GM23338 (cell line): ENCODE measurements around the gene FN1. TPM values are rescaled to one million over a fixed set of nuclear protein-coding genes. Genes with fewer than 3 reads are reported as not detected.

Experiments
- ATAC-seq: fragments of 200-7000 bp; cut with Tn5 transposase; 3 replicates; pipeline ENCODE4 v1.9.1; 2020
- DNase-seq: peaks from one replicate; pipeline ENCODE4 v3.0.0-alpha.2; 2015; ENCODE audit warnings: low spot score
- H2AFZ ChIP-seq: fragments of 200-600 bp; sonication (generic); 2 replicates; pipeline ENCODE4 v1.8.0; 2016; ENCODE audit warnings: antibody characterized with exemption, mild to moderate bottlenecking, moderate library complexity
- H3F3A ChIP-seq: fragments of 200-600 bp; sonication (generic); replicated peaks from 2 replicates; pipeline ENCODE4 v1.8.0; 2017; ENCODE audit warnings: antibody characterized with exemption, mixed run types, low read depth
- H3K27ac ChIP-seq: fragments of 200-600 bp; sonication (generic); 2 replicates; pipeline ENCODE4 v1.6.1; 2016; ENCODE audit warnings: low read depth
- H3K27me3 ChIP-seq: fragments of 200-600 bp; sonication (generic); 2 replicates; pipeline ENCODE4 v1.8.0; 2016; ENCODE audit warnings: mild to moderate bottlenecking, mixed run types, moderate library complexity; ENCODE audit not compliant: insufficient read depth
- H3K36me3 ChIP-seq: fragments of 200-600 bp; sonication (generic); 2 replicates; pipeline ENCODE4 v1.8.0; 2016; ENCODE audit warnings: mild to moderate bottlenecking; ENCODE audit not compliant: insufficient read depth
- H3K4me1 ChIP-seq: fragments of 200-600 bp; sonication (generic); 2 replicates; pipeline ENCODE4 v1.8.0; 2016; ENCODE audit warnings: mild to moderate bottlenecking, moderate library complexity; ENCODE audit not compliant: insufficient read depth
- H3K4me2 ChIP-seq: fragments of 200-600 bp; sonication (generic); 2 replicates; pipeline ENCODE4 v1.7.1; 2017; ENCODE audit warnings: mixed run types
- H3K4me3 ChIP-seq: fragments of 200-600 bp; sonication (generic); 2 replicates; pipeline ENCODE4 v1.6.1; 2016; ENCODE audit warnings: mixed run types
- H3K79me2 ChIP-seq: fragments of 200-600 bp; sonication (generic); replicated peaks from 2 replicates; pipeline ENCODE4 v1.8.0; 2017; ENCODE audit warnings: mild to moderate bottlenecking; ENCODE audit not compliant: insufficient read depth
- H3K9me2 ChIP-seq: fragments of 200-600 bp; sonication (generic); 2 replicates; pipeline ENCODE4 v1.8.0; 2017; ENCODE audit not compliant: insufficient read depth
- H4K20me1 ChIP-seq: fragments of 200-600 bp; sonication (generic); replicated peaks from 2 replicates; pipeline ENCODE4 v1.8.0; 2017; ENCODE audit warnings: mild to moderate bottlenecking; ENCODE audit not compliant: insufficient read depth
- H3K27ac Mint-ChIP-seq: 2 replicates; pipeline ENCODE4 v1.8.0; 2020; ENCODE audit warnings: inconsistent platforms, mild to moderate bottlenecking, moderate library complexity, mixed read lengths
- H3K27me3 Mint-ChIP-seq: 3 replicates; pipeline ENCODE4 v1.8.0; 2022; ENCODE audit warnings: low read depth, mild to moderate bottlenecking, moderate library complexity, mixed read lengths, inconsistent platforms; ENCODE audit not compliant: insufficient read depth, poor library complexity
- H3K36me3 Mint-ChIP-seq: 3 replicates; pipeline ENCODE4 v1.8.0; 2021; ENCODE audit warnings: low read depth, mild to moderate bottlenecking, inconsistent platforms, moderate library complexity, mixed read lengths
- H3K4me1 Mint-ChIP-seq: 3 replicates; pipeline ENCODE4 v1.8.0; 2020; ENCODE audit warnings: mild to moderate bottlenecking, inconsistent platforms, mixed read lengths
- H3K4me3 Mint-ChIP-seq: 3 replicates; pipeline ENCODE4 v1.8.0; 2021; ENCODE audit warnings: moderate library complexity, mild to moderate bottlenecking, inconsistent platforms, mixed read lengths
- H3K9me3 Mint-ChIP-seq: 3 replicates; pipeline ENCODE4 v1.8.0; 2020; ENCODE audit warnings: moderate library complexity, mild to moderate bottlenecking, inconsistent platforms, mixed read lengths
- CREB1 ChIP-seq: fragments of 250-450 bp; sonication (Bioruptor Pico); IDR thresholded peaks from 2 replicates; pipeline ENCODE4 v1.5.0; 2020; ENCODE audit warnings: low read depth, mild to moderate bottlenecking, moderate library complexity
- EZH2 ChIP-seq: fragments of 200-600 bp; sonication (generic); IDR thresholded peaks from one replicate; pipeline ENCODE4 v1.8.0; 2017; ENCODE audit warnings: antibody characterized with exemption, mild to moderate bottlenecking, low read depth; ENCODE audit not compliant: unreplicated experiment
- EZH2phosphoT487 ChIP-seq: fragments of 200-600 bp; sonication (generic); IDR thresholded peaks from one replicate; pipeline ENCODE4 v1.8.1; 2018; ENCODE audit warnings: antibody characterized with exemption; ENCODE audit not compliant: unreplicated experiment
- JUNB ChIP-seq: IDR thresholded peaks from one replicate; pipeline ENCODE4 v1.6.1; 2016; ENCODE audit warnings: antibody characterized with exemption; ENCODE audit not compliant: unreplicated experiment
- POLR2AphosphoS5 ChIP-seq: IDR thresholded peaks from 2 replicates; pipeline ENCODE4 v1.6.1; 2016; ENCODE audit warnings: antibody characterized with exemption, low read depth
- STAT1 ChIP-seq: IDR thresholded peaks from one replicate; pipeline ENCODE4 v1.6.1; 2016; ENCODE audit warnings: antibody characterized with exemption; ENCODE audit not compliant: unreplicated experiment
- polyA plus RNA-seq: library from polyadenylated mRNA; unstranded; fragments of >200 nt; fragmentation: Nextera tagmentation; extraction: Ambion mirVana; gene quantifications from 2 replicates; pipeline ENCODE4 v1.2.1, GENCODE V29; 2016
- total RNA-seq: library from RNA; depleted of rRNA; stranded (reverse); fragments of >200 nt; shearing (Covaris generic); gene quantifications from 2 replicates; pipeline ENCODE4 v1.2.3, GENCODE V29; 2014
- TF ChIP-seq, protein P1 (sequence below): IDR thresholded peaks from one replicate; pipeline ENCODE4 v1.6.1; 2018; ENCODE audit warnings: antibody characterized with exemption; ENCODE audit not compliant: unreplicated experiment
- TF ChIP-seq, protein P2 (sequence below), 2 experiments: fragments of 200-600 bp in 1 of 2; sonication (generic) in 1 of 2; conservative IDR thresholded peaks; 2 replicates each; pipeline versions ENCODE4 v1.5.1 to v1.6.1; 2016 to 2017; ENCODE audit warnings: antibody characterized with exemption in 2 of 2, low read depth in 2 of 2, mild to moderate bottlenecking in 2 of 2, moderate library complexity in 1 of 2

The FN1 gene
- total and polyA plus RNA-seq, 2 experiments from 2014 or later = 79.6 to 255 TPM

DNA sequence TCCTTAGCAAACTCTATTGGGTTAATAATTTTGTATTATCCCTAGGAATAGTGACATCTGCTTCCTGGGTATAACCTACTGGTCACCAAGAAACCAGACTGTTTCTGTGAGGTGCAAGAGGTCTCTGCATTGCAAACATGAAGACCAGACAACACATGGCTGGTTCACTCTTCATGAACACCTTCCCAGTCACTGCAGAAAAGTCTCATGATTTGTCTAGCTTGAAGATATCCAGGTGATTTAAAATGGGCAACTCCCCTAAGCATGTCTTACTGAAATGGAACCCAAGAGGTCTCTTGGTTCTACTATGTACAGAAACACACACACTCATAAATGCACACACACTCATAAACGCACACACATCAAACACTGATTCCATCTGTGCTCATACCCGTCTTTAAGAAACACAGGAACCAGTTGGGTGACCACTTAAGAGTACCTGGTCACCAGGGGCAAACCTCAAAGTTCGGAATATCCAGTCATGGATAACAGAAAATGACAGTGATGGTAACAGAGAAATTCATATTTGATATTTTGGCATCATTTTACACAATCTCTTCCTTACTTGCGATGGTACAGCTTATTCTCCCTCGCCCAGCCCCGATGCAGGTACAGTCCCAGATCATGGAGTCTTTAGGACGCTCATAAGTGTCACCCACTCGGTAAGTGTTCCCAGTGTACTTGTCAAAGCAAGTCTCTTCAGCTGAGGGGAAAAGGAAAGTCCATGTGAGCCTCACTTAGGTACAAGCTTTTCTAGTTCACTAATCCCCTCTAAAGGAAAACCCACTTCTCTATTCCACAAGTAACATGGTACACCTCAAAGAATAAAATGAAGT is 2.9 kb downstream of the FN1 start:
- Mint-ChIP-seq H3K4me3 (no peak overlapping the region), H3K4me1 (peaks cover 26% of the 10 kb centered on the region), H3K36me3 (peaks cover 35% of the 10 kb centered on the region), H3K27me3 (peaks cover 8% of the 10 kb centered on the region), H3K27ac (no peak overlapping the region), H3K9me3 (no peaks in the 10 kb centered on the region)
- Histone ChIP-seq H3K79me2 (peaks cover 7% of the 10 kb centered on the region; the same call in 1 of the 2 replicates), H3K4me2 (no peak overlapping the region), H3F3A (no peaks in the 10 kb centered on the region), H3K27ac (no peak overlapping the region), H3K36me3 (peaks cover 40% of the 10 kb centered on the region), H3K9me2 (no peaks in the 10 kb centered on the region), H3K27me3 (no peaks in the 10 kb centered on the region), H4K20me1 (no peaks in the 10 kb centered on the region), H2AFZ (no peak overlapping the region), H3K4me3 (no peak overlapping the region), H3K4me1 (peaks cover 17% of the 10 kb centered on the region)
- DNase-seq (no peak), ATAC-seq (no peak)
- no peak for TF ChIP-seq EZH2
- no peak for TF ChIP-seq POLR2AphosphoS5
- no peak for TF ChIP-seq STAT1
- TF ChIP-seq CREB1 = no peak

DNA sequence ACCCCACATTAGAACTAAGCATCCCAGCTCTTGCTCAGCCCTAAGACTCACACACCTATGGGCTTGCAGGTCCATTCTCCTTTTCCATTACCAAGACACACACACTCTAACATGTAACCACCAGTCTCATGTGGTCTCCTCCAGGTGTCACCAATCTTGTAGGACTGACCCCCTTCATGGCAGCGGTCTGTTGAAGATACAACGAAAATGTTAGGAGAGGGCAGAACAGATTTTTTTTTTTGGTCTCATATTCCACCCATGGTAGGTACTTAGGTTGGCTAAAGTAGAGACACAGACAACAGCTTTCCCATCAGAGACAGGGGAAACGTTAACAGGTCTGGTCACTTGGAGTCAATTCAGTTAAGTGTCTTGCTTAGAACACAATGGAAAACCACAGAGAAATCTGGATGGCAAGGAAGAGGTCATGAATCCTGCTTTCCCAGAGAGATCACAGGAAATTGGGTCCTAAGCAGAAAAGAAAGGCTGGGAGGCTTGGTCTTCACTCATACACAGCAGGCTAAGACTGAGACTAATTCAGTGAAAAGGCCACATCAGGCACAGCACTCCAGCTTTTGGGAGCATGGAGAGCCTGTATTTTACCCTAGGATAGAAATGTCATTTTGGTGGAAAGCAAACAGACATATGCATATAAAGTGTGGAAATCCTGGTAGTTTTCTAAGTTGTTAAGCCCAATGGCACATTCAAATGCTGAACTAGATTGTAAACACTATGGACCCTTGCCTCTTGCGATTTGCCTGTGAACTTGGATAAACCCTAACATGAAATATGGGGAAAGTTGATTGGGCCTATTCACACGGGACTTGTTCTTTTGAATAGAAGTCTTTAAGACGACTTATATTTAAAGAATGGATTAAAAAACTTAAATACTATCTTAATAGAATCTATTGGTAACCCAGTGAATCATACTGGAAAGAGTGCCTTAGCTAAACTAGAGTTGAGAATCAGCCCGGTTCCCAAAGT is 3.8 kb downstream of the FN1 start:
- no peak overlapping the region for H3K4me2 ChIP-seq
- ATAC-seq (no peak), DNase-seq (no peak)
- H3F3A ChIP-seq = no peaks in the 10 kb centered on the region
- no peak overlapping the region for H3K27ac ChIP-seq
- no peaks in the 10 kb centered on the region for H3K9me2 ChIP-seq
- H3K4me3 ChIP-seq = no peak overlapping the region
- H3K36me3 ChIP-seq = peaks cover 47% of the 10 kb centered on the region
- no peaks in the 10 kb centered on the region for H3K27me3 ChIP-seq
- H3K79me2 ChIP-seq = peaks cover 7% of the 10 kb centered on the region; the same call in 1 of the 2 replicates
- Mint-ChIP-seq H3K27ac (no peak overlapping the region), H3K36me3 (peaks cover 42% of the 10 kb centered on the region), H3K4me3 (no peak overlapping the region), H3K27me3 (peaks cover 8% of the 10 kb centered on the region), H3K9me3 (no peaks in the 10 kb centered on the region), H3K4me1 (peaks cover 17% of the 10 kb centered on the region)
- H2AFZ ChIP-seq = no peak overlapping the region
- peaks cover 8% of the 10 kb centered on the region; the same call in 1 of the 2 replicates for H3K4me1 ChIP-seq
- no peaks in the 10 kb centered on the region for H4K20me1 ChIP-seq
- TF ChIP-seq EZH2phosphoT487 (no peak), JUNB (no peak), POLR2AphosphoS5 (no peak)
- TF ChIP-seq, protein P1, sequence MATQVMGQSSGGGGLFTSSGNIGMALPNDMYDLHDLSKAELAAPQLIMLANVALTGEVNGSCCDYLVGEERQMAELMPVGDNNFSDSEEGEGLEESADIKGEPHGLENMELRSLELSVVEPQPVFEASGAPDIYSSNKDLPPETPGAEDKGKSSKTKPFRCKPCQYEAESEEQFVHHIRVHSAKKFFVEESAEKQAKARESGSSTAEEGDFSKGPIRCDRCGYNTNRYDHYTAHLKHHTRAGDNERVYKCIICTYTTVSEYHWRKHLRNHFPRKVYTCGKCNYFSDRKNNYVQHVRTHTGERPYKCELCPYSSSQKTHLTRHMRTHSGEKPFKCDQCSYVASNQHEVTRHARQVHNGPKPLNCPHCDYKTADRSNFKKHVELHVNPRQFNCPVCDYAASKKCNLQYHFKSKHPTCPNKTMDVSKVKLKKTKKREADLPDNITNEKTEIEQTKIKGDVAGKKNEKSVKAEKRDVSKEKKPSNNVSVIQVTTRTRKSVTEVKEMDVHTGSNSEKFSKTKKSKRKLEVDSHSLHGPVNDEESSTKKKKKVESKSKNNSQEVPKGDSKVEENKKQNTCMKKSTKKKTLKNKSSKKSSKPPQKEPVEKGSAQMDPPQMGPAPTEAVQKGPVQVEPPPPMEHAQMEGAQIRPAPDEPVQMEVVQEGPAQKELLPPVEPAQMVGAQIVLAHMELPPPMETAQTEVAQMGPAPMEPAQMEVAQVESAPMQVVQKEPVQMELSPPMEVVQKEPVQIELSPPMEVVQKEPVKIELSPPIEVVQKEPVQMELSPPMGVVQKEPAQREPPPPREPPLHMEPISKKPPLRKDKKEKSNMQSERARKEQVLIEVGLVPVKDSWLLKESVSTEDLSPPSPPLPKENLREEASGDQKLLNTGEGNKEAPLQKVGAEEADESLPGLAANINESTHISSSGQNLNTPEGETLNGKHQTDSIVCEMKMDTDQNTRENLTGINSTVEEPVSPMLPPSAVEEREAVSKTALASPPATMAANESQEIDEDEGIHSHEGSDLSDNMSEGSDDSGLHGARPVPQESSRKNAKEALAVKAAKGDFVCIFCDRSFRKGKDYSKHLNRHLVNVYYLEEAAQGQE = no peak
- TF ChIP-seq, protein P2, sequence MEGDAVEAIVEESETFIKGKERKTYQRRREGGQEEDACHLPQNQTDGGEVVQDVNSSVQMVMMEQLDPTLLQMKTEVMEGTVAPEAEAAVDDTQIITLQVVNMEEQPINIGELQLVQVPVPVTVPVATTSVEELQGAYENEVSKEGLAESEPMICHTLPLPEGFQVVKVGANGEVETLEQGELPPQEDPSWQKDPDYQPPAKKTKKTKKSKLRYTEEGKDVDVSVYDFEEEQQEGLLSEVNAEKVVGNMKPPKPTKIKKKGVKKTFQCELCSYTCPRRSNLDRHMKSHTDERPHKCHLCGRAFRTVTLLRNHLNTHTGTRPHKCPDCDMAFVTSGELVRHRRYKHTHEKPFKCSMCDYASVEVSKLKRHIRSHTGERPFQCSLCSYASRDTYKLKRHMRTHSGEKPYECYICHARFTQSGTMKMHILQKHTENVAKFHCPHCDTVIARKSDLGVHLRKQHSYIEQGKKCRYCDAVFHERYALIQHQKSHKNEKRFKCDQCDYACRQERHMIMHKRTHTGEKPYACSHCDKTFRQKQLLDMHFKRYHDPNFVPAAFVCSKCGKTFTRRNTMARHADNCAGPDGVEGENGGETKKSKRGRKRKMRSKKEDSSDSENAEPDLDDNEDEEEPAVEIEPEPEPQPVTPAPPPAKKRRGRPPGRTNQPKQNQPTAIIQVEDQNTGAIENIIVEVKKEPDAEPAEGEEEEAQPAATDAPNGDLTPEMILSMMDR (conservative IDR thresholded peaks at IDR 0.05; ENCODE audit: low read depth in 2 of 2) = no peak
